ENCODE data around the gene FHIP1A. TPM values are rescaled to one million over a fixed set of nuclear protein-coding genes. Genes with fewer than 3 reads are reported as not detected.

Gene FHIP1A
- total and polyA plus RNA-seq, 2 of the 13 experiments (the other 11 are each of a cell fraction or from before 2014, with no cell fraction given) = 4.1 to 6.2 TPM

DNA sequence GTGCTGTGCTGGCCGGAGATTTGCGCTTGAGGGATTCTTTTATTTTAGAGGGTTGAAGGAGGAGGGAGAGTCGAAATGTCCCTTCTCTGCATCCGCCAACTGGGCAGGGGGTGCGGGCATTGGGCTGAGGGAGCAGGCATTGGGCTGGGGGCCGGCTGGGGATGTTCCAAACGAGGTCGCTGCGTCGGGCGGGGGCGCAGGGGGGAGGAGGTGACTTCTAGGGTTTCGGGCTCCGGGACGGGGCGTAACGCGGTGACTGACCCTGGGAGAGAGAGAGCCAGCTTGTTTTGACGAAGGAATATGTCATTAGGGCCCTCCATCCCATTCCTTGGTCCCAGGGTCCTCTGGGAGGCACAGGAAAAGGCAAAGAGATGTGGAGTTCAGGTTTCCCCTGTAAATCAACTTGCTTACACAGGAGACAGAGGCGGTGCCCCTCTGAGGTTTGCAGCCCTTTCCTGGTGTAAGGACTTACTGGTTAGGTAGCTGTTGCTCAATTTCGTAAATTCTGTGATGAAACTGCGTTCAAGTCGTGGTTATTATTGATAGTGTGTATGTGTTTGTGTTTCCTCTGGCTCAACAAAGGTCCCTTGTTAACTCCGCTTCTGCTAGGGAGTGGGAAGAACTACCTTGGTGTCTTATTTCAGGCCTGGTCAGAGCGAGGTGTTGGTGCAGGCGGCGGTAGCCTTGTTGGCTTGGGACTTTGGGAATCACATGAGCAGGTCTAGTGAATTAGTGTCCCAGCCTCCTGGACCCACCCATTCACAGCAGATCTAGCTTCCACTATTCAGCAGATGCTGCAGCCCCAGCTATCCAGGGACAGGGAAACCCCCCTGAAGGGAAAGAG is 716 bp downstream of the FHIP1A start (continued):
- TF ChIP-seq, protein P1, sequence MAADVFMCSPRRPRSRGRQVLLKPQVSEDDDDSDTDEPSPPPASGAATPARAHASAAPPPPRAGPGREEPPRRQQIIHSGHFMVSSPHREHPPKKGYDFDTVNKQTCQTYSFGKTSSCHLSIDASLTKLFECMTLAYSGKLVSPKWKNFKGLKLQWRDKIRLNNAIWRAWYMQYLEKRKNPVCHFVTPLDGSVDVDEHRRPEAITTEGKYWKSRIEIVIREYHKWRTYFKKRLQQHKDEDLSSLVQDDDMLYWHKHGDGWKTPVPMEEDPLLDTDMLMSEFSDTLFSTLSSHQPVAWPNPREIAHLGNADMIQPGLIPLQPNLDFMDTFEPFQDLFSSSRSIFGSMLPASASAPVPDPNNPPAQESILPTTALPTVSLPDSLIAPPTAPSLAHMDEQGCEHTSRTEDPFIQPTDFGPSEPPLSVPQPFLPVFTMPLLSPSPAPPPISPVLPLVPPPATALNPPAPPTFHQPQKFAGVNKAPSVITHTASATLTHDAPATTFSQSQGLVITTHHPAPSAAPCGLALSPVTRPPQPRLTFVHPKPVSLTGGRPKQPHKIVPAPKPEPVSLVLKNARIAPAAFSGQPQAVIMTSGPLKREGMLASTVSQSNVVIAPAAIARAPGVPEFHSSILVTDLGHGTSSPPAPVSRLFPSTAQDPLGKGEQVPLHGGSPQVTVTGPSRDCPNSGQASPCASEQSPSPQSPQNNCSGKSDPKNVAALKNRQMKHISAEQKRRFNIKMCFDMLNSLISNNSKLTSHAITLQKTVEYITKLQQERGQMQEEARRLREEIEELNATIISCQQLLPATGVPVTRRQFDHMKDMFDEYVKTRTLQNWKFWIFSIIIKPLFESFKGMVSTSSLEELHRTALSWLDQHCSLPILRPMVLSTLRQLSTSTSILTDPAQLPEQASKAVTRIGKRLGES (CRISPR knock-in tag; IDR thresholded peaks at IDR 0.05; ENCODE audit: borderline replicate concordance) = no peak
- TF ChIP-seq, protein P2, sequence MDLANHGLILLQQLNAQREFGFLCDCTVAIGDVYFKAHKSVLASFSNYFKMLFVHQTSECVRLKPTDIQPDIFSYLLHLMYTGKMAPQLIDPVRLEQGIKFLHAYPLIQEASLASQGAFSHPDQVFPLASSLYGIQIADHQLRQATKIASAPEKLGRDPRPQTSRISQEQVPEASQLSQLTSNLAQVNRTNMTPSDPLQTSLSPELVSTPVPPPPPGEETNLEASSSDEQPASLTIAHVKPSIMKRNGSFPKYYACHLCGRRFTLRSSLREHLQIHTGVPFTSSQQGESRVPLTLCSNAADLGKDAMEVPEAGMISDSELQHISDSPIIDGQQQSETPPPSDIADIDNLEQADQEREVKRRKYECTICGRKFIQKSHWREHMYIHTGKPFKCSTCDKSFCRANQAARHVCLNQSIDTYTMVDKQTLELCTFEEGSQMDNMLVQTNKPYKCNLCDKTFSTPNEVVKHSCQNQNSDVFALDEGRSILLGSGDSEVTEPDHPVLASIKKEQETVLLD (CRISPR knock-in tag; IDR thresholded peaks at IDR 0.05; ENCODE audit: low read depth) = no peak
- TF ChIP-seq HNF4G (IDR thresholded peaks at IDR 0.05; ENCODE audit: borderline replicate concordance, low read depth, low read length) (no peak), HNF4G (CRISPR knock-in tag; IDR thresholded peaks at IDR 0.05; ENCODE audit: borderline replicate concordance, low read depth) (no peak), BRCA1 (CRISPR knock-in tag; IDR thresholded peaks at IDR 0.05) (no peak), ZNF777 (CRISPR knock-in tag; IDR thresholded peaks at IDR 0.05) (no peak), REL (CRISPR knock-in tag; conservative IDR thresholded peaks at IDR 0.05) (no peak), PLRG1 (conservative IDR thresholded peaks at IDR 0.05) (no peak), XBP1 (CRISPR knock-in tag; IDR thresholded peaks at IDR 0.05) (no peak), KDM1A (CRISPR knock-in tag; IDR thresholded peaks at IDR 0.05) (no peak), PAX8 (CRISPR knock-in tag; IDR thresholded peaks at IDR 0.05; ENCODE audit: borderline replicate concordance) (no peak), ZNF660 (CRISPR knock-in tag; IDR thresholded peaks at IDR 0.05; ENCODE audit: borderline replicate concordance, low read depth) (no peak), SNAI1 (CRISPR knock-in tag; IDR thresholded peaks at IDR 0.05; ENCODE audit: borderline replicate concordance) (no peak), NFE2L1 (CRISPR knock-in tag; IDR thresholded peaks at IDR 0.05; ENCODE audit: borderline replicate concordance) (no peak), ZBTB8A (CRISPR knock-in tag; IDR thresholded peaks at IDR 0.05; ENCODE audit: borderline replicate concordance, low read depth) (no peak), SKI (IDR thresholded peaks at IDR 0.05; ENCODE audit: partially characterized antibody) (no peak), ZNF678 (CRISPR knock-in tag; IDR thresholded peaks at IDR 0.05) (no peak)
- TF ChIP-seq, protein P3, sequence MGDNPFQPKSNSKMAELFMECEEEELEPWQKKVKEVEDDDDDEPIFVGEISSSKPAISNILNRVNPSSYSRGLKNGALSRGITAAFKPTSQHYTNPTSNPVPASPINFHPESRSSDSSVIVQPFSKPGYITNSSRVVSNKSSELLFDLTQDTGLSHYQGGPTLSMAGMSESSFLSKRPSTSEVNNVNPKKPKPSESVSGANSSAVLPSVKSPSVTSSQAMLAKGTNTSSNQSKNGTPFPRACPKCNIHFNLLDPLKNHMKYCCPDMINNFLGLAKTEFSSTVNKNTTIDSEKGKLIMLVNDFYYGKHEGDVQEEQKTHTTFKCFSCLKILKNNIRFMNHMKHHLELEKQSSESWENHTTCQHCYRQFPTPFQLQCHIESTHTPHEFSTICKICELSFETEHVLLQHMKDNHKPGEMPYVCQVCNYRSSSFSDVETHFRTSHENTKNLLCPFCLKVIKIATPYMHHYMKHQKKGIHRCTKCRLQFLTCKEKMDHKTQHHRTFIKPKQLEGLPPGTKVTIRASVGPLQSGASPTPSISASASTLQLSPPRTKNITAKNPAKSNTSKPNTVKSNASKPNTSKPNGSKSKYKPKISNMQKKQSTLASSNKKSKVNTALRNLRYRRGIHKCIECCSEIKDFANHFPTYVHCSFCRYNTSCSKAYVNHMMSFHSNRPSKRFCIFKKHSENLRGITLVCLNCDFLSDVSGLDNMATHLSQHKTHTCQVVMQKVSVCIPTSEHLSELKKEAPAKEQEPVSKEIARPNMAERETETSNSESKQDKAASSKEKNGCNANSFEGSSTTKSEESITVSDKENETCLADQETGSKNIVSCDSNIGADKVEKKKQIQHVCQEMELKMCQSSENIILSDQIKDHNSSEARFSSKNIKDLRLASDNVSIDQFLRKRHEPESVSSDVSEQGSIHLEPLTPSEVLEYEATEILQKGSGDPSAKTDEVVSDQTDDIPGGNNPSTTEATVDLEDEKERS (CRISPR knock-in tag; IDR thresholded peaks at IDR 0.05) = no peak
- TF ChIP-seq, protein P4, sequence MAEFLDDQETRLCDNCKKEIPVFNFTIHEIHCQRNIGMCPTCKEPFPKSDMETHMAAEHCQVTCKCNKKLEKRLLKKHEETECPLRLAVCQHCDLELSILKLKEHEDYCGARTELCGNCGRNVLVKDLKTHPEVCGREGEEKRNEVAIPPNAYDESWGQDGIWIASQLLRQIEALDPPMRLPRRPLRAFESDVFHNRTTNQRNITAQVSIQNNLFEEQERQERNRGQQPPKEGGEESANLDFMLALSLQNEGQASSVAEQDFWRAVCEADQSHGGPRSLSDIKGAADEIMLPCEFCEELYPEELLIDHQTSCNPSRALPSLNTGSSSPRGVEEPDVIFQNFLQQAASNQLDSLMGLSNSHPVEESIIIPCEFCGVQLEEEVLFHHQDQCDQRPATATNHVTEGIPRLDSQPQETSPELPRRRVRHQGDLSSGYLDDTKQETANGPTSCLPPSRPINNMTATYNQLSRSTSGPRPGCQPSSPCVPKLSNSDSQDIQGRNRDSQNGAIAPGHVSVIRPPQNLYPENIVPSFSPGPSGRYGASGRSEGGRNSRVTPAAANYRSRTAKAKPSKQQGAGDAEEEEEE (CRISPR knock-in tag; IDR thresholded peaks at IDR 0.05; ENCODE audit: borderline replicate concordance) = no peak
- TF ChIP-seq, protein P5, sequence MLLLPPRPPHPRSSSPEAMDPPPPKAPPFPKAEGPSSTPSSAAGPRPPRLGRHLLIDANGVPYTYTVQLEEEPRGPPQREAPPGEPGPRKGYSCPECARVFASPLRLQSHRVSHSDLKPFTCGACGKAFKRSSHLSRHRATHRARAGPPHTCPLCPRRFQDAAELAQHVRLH (CRISPR knock-in tag; IDR thresholded peaks at IDR 0.05; ENCODE audit: borderline replicate concordance, low read depth) = no peak

All from HepG2 (cell line).